HG02588 (cell line): ENCODE data around the gene FLOT1.

ENCODE experiments used
- ATAC-seq: cut with Tn5 transposase; IDR thresholded peaks from one replicate; pipeline ENCODE4 v1.9.1; 2021; ENCODE audit warnings: mild to moderate bottlenecking, moderate library complexity; ENCODE audit not compliant: unreplicated experiment

The FLOT1 gene

GRCh38 chr6:30683183-30683979, 59.1 kb downstream of the FLOT1 start:
- no peak for ATAC-seq

DNA sequence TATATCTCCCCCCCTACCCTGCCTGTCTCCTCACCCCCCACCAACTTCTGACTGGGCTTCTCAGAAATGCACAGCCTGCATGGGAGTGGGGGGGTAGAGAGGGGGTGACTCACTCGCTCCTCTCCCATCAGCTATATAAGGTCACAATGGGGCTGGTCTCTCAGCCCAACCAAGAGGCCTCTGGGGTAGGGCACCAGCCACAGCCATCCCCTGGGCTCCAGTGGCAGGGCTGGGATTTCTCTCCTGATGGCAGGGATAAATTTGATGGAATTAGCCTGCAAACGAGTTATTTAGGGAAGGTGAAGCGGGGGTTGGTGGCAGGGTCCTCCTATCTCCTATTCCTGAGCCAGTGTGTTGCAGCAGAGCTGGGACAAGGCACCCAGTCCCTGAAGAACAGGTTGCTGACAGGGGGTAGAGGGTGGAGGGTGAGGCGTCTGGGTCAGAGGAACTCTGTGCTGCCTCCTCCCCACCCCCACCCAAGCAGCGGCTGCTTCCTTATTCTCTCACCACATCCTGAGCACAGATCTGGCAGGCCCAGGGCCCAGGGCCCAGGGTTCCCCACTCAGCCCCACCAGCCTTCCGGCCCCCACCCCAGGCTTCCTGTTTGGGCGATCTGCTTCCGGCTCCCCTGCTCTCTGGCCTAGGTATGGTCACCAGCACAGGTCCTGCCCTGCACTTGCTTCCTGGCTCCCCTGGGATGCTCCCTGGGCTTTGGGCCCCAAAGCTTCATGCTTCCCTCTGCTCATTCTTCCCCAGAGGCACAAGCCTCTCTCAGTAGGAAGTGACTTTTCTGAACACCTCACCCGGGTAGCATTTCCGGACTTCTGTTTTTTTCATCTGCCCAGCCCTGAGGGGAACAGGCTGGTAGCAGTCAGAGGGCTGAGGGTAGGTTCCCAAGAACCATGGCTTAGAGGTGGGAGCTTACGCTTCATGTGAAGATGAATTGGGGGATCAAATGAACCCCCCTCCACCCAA, 60.1 kb downstream of the FLOT1 start:
- peak; percentile 37 for ATAC-seq

DNA sequence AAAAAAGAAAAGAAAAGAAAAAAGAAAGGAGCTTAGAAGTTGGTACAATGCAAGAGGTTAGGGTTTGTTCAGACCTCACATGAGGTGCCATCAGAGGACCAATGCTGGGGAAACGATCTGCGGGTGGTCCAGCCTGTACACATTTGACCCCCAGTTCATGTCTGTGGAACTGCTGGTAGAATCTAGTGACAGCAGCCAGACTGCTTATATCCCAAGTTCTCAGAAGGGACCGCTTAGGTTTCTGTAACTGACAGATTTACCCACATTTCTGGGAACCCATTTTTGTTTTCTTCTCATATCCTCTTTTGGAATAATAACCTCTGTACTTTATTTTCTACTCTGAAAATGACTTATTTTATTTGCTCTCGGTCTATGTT, 60.7 kb downstream of the FLOT1 start:
- no peak for ATAC-seq

DNA sequence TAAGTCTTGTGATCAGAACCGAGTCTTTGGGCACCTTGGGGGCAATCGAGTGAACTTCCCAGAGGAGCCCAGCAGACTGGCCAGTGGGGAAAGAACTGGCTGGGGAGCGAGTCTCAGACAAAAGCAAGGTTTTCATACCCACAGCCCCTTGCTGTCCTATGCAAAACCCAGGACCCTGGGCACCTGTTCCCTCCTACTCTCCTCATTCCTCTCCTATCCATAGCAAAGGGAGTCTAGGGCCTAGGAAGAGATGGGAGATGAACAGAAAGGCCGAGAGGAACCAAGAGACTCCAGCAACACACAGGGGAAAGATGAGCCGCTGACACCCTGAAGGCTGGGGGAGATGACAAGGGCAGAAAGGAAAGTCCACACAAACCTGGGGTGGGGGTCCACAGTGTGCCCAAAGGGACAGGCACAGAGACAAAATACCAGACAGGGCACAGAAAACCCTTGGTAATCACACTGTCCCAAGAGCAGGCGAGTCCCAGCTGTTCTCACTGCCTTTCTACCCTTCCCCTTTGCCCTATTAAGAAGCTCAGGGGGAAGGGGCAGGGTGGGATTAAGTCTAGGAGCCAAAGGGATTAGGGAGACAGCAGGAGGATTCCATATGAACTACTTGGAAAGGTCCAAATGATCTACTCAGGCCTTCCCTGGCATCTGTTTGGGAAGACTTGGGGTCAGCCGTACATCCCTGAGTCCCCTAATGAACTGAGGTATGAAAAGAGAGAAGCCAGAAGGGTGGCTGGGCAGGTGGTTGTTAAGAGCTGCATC, 62.5 kb downstream of the FLOT1 start:
- no peak for ATAC-seq

DNA sequence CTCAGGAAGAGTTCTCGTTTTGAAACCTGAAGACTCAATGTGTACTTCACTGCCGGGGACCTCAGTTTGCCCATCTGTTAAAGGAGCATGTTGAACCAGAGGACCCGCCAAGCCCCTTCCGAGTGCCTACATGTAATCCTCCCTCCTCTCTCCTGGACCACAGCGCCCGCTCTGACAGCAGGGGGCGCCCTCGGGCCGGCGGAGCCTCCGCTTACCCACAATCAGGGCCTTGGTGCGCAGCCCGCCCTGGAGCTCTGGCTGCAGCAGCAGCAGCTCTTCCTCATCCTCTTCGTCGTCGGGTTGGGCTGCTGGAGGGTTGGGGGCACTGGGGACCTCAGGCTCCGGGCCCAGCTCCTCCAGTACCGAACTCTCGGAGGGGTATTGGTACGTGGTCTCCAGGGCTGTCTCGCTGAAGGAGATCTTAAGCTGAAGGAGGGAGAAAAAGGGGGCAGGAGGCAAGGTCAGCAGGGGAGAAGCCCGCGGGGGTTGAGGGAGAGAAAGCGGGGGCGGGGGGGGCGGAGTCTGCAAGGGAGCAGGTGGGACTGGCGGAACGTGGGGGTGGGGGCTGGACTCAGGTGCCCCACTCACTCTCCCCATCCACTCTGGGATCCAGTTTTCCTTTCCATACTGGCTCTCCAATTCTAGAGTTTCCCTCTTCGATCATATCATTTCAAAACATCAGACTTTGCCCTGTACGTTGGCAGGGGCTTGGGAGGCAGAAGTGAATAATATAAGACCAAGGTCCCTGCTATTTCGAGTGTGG, 63.3 kb downstream of the FLOT1 start:
- ATAC-seq = no peak
